Measurements from ENCODE around the gene ZNF37A. TPM values are rescaled to one million over a fixed set of nuclear protein-coding genes. Genes with fewer than 3 reads are reported as not detected.

Gene ZNF37A
- total and polyA plus RNA-seq, 10 of the 15 experiments (the other 5 are each of a cell fraction or from before 2014, with no cell fraction given), result 3.3 to 24.2 (median 12.1) TPM

- 79% methylated on average over 2 of the region's 2 CpGs for WGBS (ENCODE audit: insufficient coverage, insufficient replicate concordance, low lambda C conversion rate, missing lambda C conversion rate)
- no peak overlapping the region for H3K9ac ChIP-seq (ENCODE audit: control insufficient read depth, insufficient read depth, low read length)
- ChIA-PET POLR2A (no interaction called here), SMC1A (ENCODE audit: uncharacterized antibody, unreplicated experiment) (no interaction called here), RAD21 (ENCODE audit: unreplicated experiment) (no interaction called here), CTCF (no interaction called here)
- H3K4me1 ChIP-seq (ENCODE audit: control insufficient read depth, insufficient read depth, low read length), result no peaks in the 10 kb centered on the region
- H3K27me3 ChIP-seq (replicated peaks in 1 of 2; ENCODE audit: control insufficient read depth in 2 of 2, insufficient read depth in 2 of 2, low read length in 1 of 2), result no peaks in the 10 kb centered on the region
- TF ChIP-seq HDAC6 (IDR thresholded peaks at IDR 0.05; ENCODE audit: unreplicated experiment) (no peak), IRF3 (IDR thresholded peaks at IDR 0.05) (no peak), STAT1 (conservative IDR thresholded peaks at IDR 0.05) (no peak), RFX5 (IDR thresholded peaks at IDR 0.05; ENCODE audit: low read depth, low read length) (no peak), SIN3A (IDR thresholded peaks at IDR 0.05; ENCODE audit: low read depth, low read length) (no peak), SIX5 (IDR thresholded peaks at IDR 0.05; ENCODE audit: low read depth, low read length, severe bottlenecking) (no peak), ZNF384 (IDR thresholded peaks at IDR 0.05; ENCODE audit: borderline replicate concordance, low read depth, low read length) (no peak), CBX5 (IDR thresholded peaks at IDR 0.05; ENCODE audit: low read depth) (no peak), TAF1 (IDR thresholded peaks at IDR 0.05; ENCODE audit: borderline replicate concordance, low read depth, low read length) (no peak), SUPT20H (IDR thresholded peaks at IDR 0.05; ENCODE audit: borderline replicate concordance, control insufficient read depth, low read depth, low read length) (no peak), SMC3 (IDR thresholded peaks at IDR 0.05; ENCODE audit: borderline replicate concordance, low read length) (no peak), LARP7 (IDR thresholded peaks at IDR 0.05) (no peak), WRNIP1 (IDR thresholded peaks at IDR 0.05; ENCODE audit: borderline replicate concordance, low read depth, low read length) (no peak)
- no peak overlapping the region for H3K27ac ChIP-seq (ENCODE audit: control insufficient read depth, insufficient read depth)
- no peaks in the 10 kb centered on the region; the same call in none of the 3 replicates for H3K9me3 ChIP-seq (replicated peaks; ENCODE audit: control insufficient read depth, insufficient read depth, low read length)
- no TSS peak for BruUV-seq (replicated peaks)
- no peak overlapping the region for H2AFZ ChIP-seq (ENCODE audit: control insufficient read depth, low read depth, low read length)
- in situ Hi-C loops (cut with MboI) (no loop called here), intact Hi-C loops (cut with micrococcal nuclease; ENCODE audit: unreplicated experiment) (no loop called here)
- H3K4me3 ChIP-seq, result no peak overlapping the region
- ATAC-seq, result no peak
- H3K36me3 ChIP-seq (ENCODE audit: control insufficient read depth in 2 of 2, insufficient read depth in 2 of 2, low read length in 1 of 2), result no peaks in the 10 kb centered on the region
- H4K20me1 ChIP-seq (ENCODE audit: control insufficient read depth, insufficient read depth), result no peaks in the 10 kb centered on the region
- H3K4me2 ChIP-seq (ENCODE audit: control insufficient read depth, insufficient read depth), result no peak overlapping the region
- no peaks in the 10 kb centered on the region for H3K79me2 ChIP-seq (ENCODE audit: control insufficient read depth, insufficient read depth, low read length)
- FAIRE-seq, result no peak
- no peak for DNase-seq (ENCODE audit: low read depth, low spot score)
Measured at GRCh38 chr10:38127812-38128211, 33.7 kb downstream of the ZNF37A start.

Data from GM12878 (cell line).